H1 (cell line): ENCODE results near the gene ZNF814.
"Not testable (repeated sequence)": the region's sequence is repeated elsewhere in the genome, so short reads cannot be mapped to it uniquely, and the experiment has no call there.

Experiments
- POLR2A ChIP-seq, 2 experiments: IDR thresholded peaks; 1 replicate in 1 of 2; 2 replicates in 1 of 2; pipeline ENCODE4 v1.6.1; 2011; ENCODE audit warnings: low read depth in 2 of 2, low read length in 2 of 2, mild to moderate bottlenecking in 2 of 2; ENCODE audit errors: control extremely low read depth in 1 of 2
- POLR2AphosphoS5 ChIP-seq: IDR thresholded peaks from 2 replicates; pipeline ENCODE4 v1.6.1; 2011; ENCODE audit warnings: low read depth, low read length
- SIN3A ChIP-seq, 2 experiments: IDR thresholded peaks in 1 of 2; conservative IDR thresholded peaks in 1 of 2; 2 replicates each; pipeline ENCODE4 v1.6.1; 2011 to 2012; ENCODE audit warnings: low read length in 2 of 2, improper control_type of control experiment in 1 of 2, low read depth in 1 of 2, mild to moderate bottlenecking in 1 of 2
- YY1 ChIP-seq: IDR thresholded peaks from 2 replicates; pipeline ENCODE4 v1.6.1; 2011; ENCODE audit warnings: low read depth, mild to moderate bottlenecking, low read length
- ZNF274 ChIP-seq: IDR thresholded peaks from 2 replicates; pipeline ENCODE4 v1.7.0; 2012; ENCODE audit warnings: low read length, borderline replicate concordance; ENCODE audit errors: extremely low read depth

GRCh38 chr19:57847164-57847563, 41.7 kb downstream of the ZNF814 start:
- not testable (repeated sequence) for TF ChIP-seq YY1; POLR2AphosphoS5; POLR2A (IDR thresholded peaks at IDR 0.05; ENCODE audit: control extremely low read depth in 1 of 2, low read depth in 2 of 2, low read length in 2 of 2); SIN3A (conservative IDR thresholded peaks at IDR 0.05 in 1 of 2, IDR thresholded peaks at IDR 0.05 in 1 of 2; ENCODE audit: low read depth in 1 of 2, low read length in 2 of 2); ZNF274
